Jurkat, Clone E6-1 (cell line): ENCODE measurements around the gene KRI1.
"Not testable (repeated sequence)": the region's sequence is repeated elsewhere in the genome, so short reads cannot be mapped to it uniquely, and the experiment has no call there.

ENCODE experiments used
- DNase-seq: peaks from one replicate; pipeline ENCODE4 v3.0.0-alpha.2; 2011; ENCODE audit warnings: low read depth, low spot score
- H3K4me3 ChIP-seq: 2 replicates; pipeline ENCODE4 v1.5.1; 2011; ENCODE audit warnings: mild to moderate bottlenecking, low read length, control low read depth, moderate library complexity

KRI1 gene

DNA sequence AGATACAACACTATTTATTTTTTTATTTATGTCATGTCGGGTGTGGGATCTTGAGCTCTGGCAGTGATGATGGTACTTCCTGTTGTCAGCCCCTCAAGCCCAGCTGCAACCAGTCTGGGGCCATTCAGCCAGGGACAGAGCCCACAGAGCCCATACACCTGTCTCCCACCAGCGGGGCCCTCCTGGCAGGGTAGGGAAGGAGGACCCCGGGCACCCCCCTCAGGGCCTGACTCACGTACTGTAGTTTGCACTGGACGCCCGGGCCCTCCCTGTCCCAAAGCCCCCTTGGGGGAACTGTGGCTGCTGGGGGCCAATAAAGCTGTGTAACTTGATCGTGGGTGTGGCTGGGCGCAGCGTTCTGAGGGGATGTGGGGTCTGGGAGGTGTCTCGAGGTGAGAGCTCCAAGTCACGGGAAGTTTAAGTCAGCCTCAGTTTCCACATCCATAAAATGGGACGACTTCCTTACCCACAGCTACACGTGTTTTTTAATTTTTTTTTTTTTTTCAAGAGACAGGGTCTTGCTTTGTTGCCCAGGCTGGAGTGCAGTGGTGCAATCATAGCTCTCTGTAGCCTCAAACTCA is 12.6 kb downstream of the KRI1 start:
- DNase-seq, result no peak
- peak overlapping the region; percentile 38 for H3K4me3 ChIP-seq

GRCh38 chr19:10552510-10553053 is 13.2 kb downstream of the KRI1 start:
- H3K4me3 ChIP-seq, result peak overlapping the region; percentile 38
- peak; percentile 85 for DNase-seq

- H3K4me3 ChIP-seq, result no peak overlapping the region
- DNase-seq, result no peak
Observed at GRCh38 chr19:10551698-10552301, 14.0 kb downstream of the KRI1 start.

- H3K4me3 ChIP-seq, DNase-seq: not testable (repeated sequence)
Observed at GRCh38 chr19:10551006-10551405, 14.8 kb downstream of the KRI1 start.

DNA sequence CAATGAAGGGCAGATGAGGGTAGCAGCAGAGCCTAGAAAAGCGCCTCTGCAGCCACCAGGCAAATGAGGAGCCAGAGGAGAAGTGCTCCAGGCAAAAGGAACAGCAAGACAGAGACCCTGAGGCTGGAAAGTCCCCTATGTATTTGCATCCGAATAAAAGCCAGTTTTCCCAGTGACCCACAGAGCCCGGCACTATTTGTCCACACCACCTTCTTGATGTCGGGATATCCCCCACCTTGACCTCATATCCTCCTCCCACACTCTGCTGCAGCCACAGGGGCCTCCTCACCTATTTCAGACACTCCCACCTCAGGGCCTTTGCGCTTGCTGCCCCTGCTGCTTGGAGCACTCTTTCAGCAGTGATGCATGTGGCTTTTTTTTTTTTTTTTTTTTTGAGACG is 15.5 kb downstream of the KRI1 start:
- no peak overlapping the region for H3K4me3 ChIP-seq
- DNase-seq, result no peak

DNA sequence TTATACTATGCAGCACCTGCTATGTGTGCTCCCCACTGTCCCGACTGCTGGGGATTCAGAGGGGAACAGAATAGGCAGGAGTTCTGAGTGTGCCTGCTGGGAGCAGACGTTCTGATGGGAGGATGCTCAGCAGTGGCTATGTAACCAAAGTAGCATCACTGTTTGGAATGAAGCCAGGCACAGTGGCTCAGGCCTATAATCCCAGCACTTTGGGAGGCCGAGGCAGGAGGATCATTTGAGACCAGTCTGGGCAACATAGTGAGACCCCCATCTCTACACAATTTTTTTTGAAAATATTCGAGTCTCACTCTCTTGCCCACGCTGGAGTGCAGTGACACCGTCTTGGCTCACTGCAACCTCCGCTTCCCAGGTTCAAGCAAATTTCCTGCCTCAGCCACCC is 16.1 kb downstream of the KRI1 start:
- no peak overlapping the region for H3K4me3 ChIP-seq
- no peak for DNase-seq

DNA sequence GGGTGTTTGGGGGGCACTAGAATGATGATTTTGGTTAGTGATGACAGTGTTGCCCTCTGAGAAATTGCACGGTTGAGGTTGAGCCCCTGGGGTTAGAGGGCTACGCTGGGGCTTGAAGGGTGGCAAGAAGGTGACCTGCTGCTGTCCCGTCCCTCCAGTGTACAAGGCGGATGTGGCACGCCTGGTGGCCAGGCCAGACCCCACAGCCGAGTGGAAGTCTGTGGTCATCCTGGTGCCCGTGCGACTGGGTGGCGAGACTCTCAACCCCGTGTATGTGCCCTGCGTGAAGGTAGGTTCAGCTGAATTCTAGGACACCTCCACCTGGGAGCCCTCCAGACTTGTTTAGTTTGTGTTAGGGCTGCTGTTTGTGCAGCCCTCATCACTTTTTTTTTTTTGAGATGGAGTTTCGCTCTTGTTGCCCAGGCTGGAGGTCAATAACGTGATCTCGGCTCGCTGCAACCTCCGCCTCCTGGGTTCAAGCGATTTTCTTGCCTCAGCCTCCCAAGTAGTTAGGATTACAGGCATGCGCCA is 17.0 kb downstream of the KRI1 start:
- no peak for DNase-seq

GRCh38 chr19:10546817-10547216 is 19.0 kb downstream of the KRI1 start:
- no peak overlapping the region for H3K4me3 ChIP-seq
- DNase-seq, result no peak

More for the DNA sequence above, 17.0 kb downstream of the KRI1 start:
- H3K4me3 ChIP-seq, result no peak overlapping the region

DNA sequence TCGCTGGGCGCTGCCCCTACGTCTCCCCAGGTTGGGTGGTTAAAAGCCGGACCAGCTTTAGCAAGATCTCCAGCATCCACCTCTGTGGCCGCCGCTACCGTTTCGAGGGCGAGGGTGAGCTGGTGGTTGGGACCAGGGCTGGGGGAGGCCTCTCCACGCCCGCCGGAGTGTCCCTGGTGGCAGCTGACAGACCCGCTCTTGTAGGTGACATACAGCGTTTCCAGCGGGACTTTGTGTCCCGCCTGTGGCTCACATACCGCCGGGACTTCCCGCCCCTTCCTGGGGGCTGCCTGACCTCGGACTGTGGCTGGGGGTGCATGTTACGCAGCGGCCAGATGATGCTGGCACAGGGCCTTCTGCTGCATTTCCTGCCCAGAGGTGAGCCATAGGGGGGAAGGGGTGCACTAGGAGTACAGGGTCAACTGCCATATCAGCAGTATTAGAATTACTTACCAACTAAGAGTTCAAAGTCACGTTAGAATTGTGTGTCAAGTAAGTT is 21.0 kb downstream of the KRI1 start:
- peak overlapping the region; percentile 92 for H3K4me3 ChIP-seq
- no peak for DNase-seq

DNA sequence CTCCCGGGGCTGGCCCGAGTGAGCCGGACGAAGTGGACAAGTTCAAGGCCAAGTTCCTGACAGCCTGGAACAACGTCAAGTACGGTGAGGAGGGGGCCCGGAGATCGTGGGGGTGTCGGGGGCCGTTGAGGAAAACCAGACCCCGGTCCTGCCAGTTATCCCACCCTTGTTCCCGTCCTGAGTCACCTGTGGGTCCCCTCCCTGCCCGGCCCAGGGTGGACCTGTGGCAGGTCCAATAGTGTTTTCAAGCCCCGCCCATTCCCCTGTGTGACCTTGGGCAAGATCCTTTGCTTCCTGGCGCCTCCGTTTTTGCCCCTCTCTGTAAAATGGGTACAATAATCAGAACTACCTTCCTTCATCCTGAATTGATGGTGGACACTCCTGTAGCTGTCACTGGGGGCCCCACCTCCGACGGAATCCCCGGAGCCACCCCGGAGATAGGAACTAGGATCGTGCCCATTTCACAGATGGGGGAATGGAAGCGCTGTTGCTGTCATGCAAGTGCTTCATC is 21.5 kb downstream of the KRI1 start:
- peak overlapping the region; percentile 92 for H3K4me3 ChIP-seq
- no peak for DNase-seq

DNA sequence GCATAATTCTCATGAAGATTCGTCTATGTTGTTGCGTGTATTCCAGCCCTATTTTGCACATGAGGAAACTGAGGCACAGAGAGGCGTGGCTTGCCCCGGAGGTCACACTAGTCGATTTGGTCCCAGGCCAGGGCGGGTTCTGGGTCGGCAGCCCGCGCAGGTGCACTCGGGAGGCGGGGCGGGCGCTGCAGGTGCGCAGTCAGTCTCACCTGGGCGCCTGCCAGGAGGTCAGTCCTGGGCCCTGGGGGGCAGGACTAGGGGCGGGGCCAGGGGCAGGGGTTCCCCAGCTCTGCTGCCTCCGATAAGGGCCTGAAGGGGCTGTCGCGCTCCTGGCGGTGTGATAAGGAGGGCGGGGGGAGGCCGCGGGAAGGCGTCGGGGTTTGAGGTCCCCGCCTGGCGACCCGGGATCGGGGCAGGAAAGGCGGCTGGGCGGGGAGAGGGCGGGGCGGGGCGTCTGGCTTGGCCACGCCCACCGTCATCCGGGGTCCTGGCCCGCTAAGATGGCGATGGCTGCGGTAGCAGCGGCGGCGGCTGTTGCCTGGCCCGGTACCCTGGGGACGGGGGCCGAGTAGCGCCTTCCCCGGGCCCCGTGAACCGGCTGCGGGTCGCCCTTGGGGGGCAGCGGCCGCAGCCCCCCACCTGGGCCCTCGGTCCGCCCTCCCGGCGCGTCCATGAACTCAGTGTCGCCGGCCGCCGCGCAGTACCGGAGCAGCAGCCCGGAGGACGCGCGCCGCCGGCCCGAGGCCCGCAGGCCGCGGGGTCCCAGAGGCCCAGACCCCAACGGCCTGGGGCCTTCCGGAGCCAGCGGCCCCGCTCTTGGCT is 22.2 kb downstream of the KRI1 start, which contains the start of gene ATG4D:
Gene ATG4D, plus strand, starts transcription at position 485 of the 822 bp plus-strand sequence. Its CDS starts 187 bp downstream, at position 672.
- peak; percentile 60 for DNase-seq
- H3K4me3 ChIP-seq, result peak within 1 kb of the TSS; percentile 92

- no peak for DNase-seq
- H3K4me3 ChIP-seq, result peak overlapping the region; percentile 92
Observed at GRCh38 chr19:10543059-10543419, 22.8 kb downstream of the KRI1 start.

DNA sequence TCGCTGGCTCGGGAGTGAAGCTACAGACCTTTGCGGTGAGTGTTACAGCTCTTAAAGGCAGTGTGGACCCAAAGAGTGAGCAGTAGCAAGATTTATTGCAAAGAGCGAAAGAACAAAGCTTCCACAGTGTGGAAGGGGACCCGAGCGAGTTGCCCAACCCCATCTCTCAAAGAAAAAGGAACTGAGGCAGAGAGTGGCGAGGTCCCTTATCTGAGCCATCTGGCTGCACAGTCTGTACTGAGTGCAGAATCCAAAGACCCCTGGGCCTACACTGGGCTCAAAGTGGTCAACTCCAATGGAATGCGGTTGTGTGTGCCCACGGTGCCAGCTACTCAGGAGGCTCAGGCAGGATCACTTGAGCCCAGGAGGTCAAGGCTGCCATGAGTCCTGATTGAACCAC is 26.8 kb downstream of the KRI1 start:
- H3K4me3 ChIP-seq, DNase-seq: not testable (repeated sequence)

DNA sequence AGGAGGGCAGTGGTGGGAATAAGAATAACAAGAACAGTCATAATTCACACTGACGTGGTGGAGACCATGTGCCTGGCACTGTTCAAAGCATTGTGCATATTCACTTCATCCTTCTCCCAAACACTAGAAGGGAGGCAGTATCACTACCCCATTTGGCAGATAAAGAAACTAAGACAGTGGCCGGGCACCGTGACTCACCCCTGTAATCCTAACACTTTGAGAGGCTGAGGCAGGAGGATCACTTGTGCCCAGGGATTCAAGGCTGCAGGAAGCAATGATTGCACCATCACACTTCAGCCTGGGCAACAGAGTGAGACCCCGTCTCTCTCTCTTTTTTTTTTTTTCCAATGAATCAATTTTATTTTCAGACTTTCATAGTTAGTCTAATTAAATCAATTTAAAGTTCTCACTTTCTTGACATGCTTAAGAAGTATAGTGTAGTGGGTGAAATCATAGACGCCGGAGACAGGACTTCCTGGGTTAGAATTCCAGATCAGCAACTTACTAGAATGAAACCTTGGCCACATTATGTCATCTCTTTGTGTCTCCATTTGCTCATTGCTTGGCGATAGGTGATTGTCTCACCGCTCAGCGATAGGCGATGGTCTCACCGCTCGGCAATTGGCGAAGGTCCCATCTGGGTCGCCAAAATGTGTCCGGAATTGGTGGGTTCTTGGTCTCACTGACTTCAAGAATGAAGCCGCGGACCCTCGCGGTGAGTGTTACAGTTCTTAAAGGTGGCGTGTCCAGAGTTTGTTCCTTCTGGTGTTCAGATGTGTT is 27.4 kb downstream of the KRI1 start:
- DNase-seq, result no peak
- no peak overlapping the region for H3K4me3 ChIP-seq

GRCh38 chr19:10537668-10538067 is 28.1 kb downstream of the KRI1 start:
- H3K4me3 ChIP-seq, result no peak overlapping the region
- DNase-seq, result no peak

DNA sequence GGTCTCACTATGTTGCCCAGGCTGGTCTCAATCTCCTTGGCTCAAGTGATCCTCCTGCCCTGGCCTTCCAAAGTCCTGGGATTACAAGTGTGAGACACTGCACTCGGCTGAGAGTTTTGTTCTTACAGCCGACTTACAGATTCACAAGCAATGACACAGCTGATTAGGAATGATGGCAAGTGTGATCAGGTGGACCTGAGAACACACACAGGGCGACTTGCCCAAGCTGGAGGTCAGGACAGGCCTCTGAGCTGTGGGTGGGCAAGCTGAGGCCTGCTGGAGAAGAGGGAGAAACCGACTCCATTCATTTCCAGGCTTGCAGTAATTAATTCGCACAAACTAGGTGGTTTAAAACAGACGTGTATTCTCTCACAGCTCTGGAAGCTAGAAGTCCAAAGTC is 30.2 kb downstream of the KRI1 start:
- no peak overlapping the region for H3K4me3 ChIP-seq
- no peak for DNase-seq

DNA sequence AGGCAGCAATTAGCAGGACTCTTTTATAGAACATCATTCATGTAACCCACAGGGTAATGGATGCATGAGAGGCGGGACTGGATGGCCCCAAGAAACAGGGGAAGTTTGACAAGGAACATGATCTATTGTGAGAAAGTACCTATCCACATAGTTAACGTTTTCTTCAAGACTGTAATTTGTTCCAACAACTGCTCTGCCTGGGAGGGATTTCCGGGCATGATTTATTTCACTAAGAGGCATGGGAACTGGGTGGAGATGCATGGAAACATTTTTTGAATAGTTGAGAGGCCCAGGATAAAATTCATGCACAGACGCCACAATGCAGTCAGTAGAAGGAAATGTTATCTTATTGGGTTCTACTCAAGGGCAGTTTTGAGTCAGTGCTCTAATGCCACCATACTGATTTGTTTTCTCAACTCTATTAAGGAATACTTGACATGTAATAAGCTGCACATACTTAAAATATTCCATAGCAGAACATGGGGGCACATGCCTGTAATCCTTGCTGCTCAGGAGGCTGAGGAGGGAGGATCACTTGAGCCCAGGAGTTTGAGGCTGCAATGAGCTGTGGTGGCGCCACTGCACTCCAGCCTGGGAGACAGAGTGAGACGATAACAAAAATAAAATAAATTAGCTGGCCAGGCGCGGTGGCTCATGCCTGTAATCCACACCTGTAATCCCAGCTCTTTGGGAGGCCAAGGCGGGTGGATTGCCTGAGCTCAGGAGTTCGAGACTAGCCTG is 32.0 kb downstream of the KRI1 start:
- H3K4me3 ChIP-seq, result no peak overlapping the region
- no peak for DNase-seq

DNA sequence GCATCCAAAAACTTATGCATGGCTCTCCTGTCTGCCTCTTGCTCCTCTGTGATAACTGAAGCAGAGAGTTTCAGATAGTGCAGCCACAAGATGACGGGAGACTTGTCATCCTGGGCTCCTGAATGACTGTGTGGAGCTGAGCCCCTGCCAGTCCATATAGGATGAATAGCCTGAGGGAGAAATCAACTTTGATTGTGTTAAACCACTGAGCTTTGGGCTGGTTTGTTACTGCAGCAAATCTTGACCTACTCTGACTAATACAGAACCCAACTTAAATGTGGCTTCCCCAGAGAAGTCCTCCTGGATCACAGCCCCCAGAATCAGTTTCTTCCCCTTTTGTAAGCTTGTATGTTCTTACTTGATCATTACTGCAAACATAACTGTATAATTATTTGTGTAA is 33.4 kb downstream of the KRI1 start:
- no peak for DNase-seq

More for the DNA sequence above, 33.4 kb downstream of the KRI1 start:
- no peak overlapping the region for H3K4me3 ChIP-seq
